H9 (cell line): ENCODE results near the gene XCR1. TPM values are rescaled to one million over a fixed set of nuclear protein-coding genes. Genes with fewer than 3 reads are reported as not detected.

Experiments
- DNase-seq: peaks from one replicate; pipeline ENCODE4 v3.0.0-alpha.2; 2017
- H2AFZ ChIP-seq: one replicate; pipeline ENCODE4 v1.6.1; 2013; ENCODE audit warnings: mild to moderate bottlenecking, low read length, control low read depth, moderate library complexity
- H2AK5ac ChIP-seq: 2 replicates; pipeline ENCODE4 v1.6.1; 2013; ENCODE audit warnings: low read length, control low read depth, mixed read lengths; ENCODE audit not compliant: insufficient read length
- H2BK120ac ChIP-seq: one replicate; pipeline ENCODE4 v1.6.1; 2013; ENCODE audit warnings: low read depth, mild to moderate bottlenecking, low read length, control low read depth, inconsistent platforms; ENCODE audit not compliant: poor library complexity, severe bottlenecking
- H2BK12ac ChIP-seq: 2 replicates; pipeline ENCODE4 v1.6.1; 2013; ENCODE audit warnings: low read length, control low read depth, mixed read lengths, low read depth; ENCODE audit not compliant: insufficient read length
- H2BK15ac ChIP-seq: 2 replicates; pipeline ENCODE4 v1.6.1; 2013; ENCODE audit warnings: low read depth, low read length, control low read depth
- H2BK20ac ChIP-seq: one replicate; pipeline ENCODE4 v1.6.1; 2013; ENCODE audit warnings: low read depth, mild to moderate bottlenecking, low read length, control low read depth, inconsistent platforms; ENCODE audit not compliant: poor library complexity, severe bottlenecking
- H2BK5ac ChIP-seq: 2 replicates; pipeline ENCODE4 v1.6.1; 2013; ENCODE audit warnings: low read length, control low read depth, mixed read lengths; ENCODE audit not compliant: insufficient read length
- H3K14ac ChIP-seq: 2 replicates; pipeline ENCODE4 v1.6.1; 2013; ENCODE audit warnings: low read length, control low read depth; ENCODE audit not compliant: insufficient read depth
- H3K18ac ChIP-seq: 2 replicates; pipeline ENCODE4 v1.6.1; 2013; ENCODE audit warnings: low read depth, mild to moderate bottlenecking, mixed read lengths, low read length, control low read depth; ENCODE audit not compliant: insufficient read length
- H3K23ac ChIP-seq: 2 replicates; pipeline ENCODE4 v1.6.1; 2013; ENCODE audit warnings: low read length, control low read depth, mixed read lengths, low read depth; ENCODE audit not compliant: insufficient read length
- H3K23me2 ChIP-seq: 2 replicates; pipeline ENCODE4 v1.6.1; 2013; ENCODE audit warnings: low read depth, mild to moderate bottlenecking, mixed read lengths, low read length, control low read depth; ENCODE audit not compliant: insufficient read length, poor library complexity, severe bottlenecking
- H3K27ac ChIP-seq: 2 replicates; pipeline ENCODE4 v1.5.1; 2013; ENCODE audit warnings: low read length, control low read depth, mixed read lengths, low read depth; ENCODE audit not compliant: insufficient read length
- H3K27me3 ChIP-seq: 2 replicates; pipeline ENCODE4 v1.6.1; 2013; ENCODE audit warnings: low read length, control low read depth, inconsistent platforms; ENCODE audit not compliant: insufficient read depth
- H3K4ac ChIP-seq: 2 replicates; pipeline ENCODE4 v1.6.1; 2013; ENCODE audit warnings: low read depth, mild to moderate bottlenecking, control low read depth, inconsistent platforms, low read length, moderate library complexity
- H3K4me1 ChIP-seq: 2 replicates; pipeline ENCODE4 v1.6.1; 2013; ENCODE audit warnings: low read length, control low read depth, inconsistent platforms; ENCODE audit not compliant: insufficient read depth
- H3K4me2 ChIP-seq: 2 replicates; pipeline ENCODE4 v1.6.1; 2013; ENCODE audit warnings: low read length, control low read depth, mixed read lengths; ENCODE audit not compliant: insufficient read length, insufficient read depth
- H3K56ac ChIP-seq: 2 replicates; pipeline ENCODE4 v1.6.1; 2013; ENCODE audit warnings: low read depth, mild to moderate bottlenecking, mixed read lengths, low read length, control low read depth; ENCODE audit not compliant: insufficient read length
- H3K79me1 ChIP-seq: 2 replicates; pipeline ENCODE4 v1.6.1; 2013; ENCODE audit warnings: low read depth, mild to moderate bottlenecking, moderate library complexity, low read length, control low read depth, inconsistent platforms; ENCODE audit not compliant: insufficient read depth, poor library complexity, severe bottlenecking
- H3K79me2 ChIP-seq: 2 replicates; pipeline ENCODE4 v1.6.1; 2013; ENCODE audit warnings: low read length, control low read depth, inconsistent platforms; ENCODE audit not compliant: insufficient read depth
- H3K9ac ChIP-seq: 2 replicates; pipeline ENCODE4 v1.6.1; 2013; ENCODE audit warnings: low read length, control low read depth, mixed read lengths; ENCODE audit not compliant: insufficient read length; ENCODE audit errors: extremely low read depth
- H3K9me3 ChIP-seq: one replicate; pipeline ENCODE4 v1.6.1; 2013; ENCODE audit warnings: low read depth, low read length, inconsistent platforms; ENCODE audit not compliant: control insufficient read depth
- H3T11ph ChIP-seq: one replicate; pipeline ENCODE4 v1.6.1; 2013; ENCODE audit warnings: mild to moderate bottlenecking, low read length, control low read depth, inconsistent platforms
- H4K20me1 ChIP-seq: one replicate; pipeline ENCODE4 v1.6.1; 2013; ENCODE audit not compliant: control insufficient read depth, insufficient read length, insufficient read depth
- H4K5ac ChIP-seq: 2 replicates; pipeline ENCODE4 v1.6.1; 2013; ENCODE audit warnings: low read depth, mild to moderate bottlenecking, mixed read lengths, low read length, control low read depth; ENCODE audit not compliant: insufficient read length
- H4K8ac ChIP-seq: replicated peaks from 2 replicates; pipeline ENCODE4 v1.6.1; 2013; ENCODE audit warnings: low read length, control low read depth, mixed read lengths, low read depth; ENCODE audit not compliant: insufficient read length
- H4K91ac ChIP-seq: 2 replicates; pipeline ENCODE4 v1.6.1; 2013; ENCODE audit warnings: low read depth, mild to moderate bottlenecking, moderate library complexity, mixed read lengths, low read length, control low read depth; ENCODE audit not compliant: insufficient read length
- H3K27ac Mint-ChIP-seq, 3 experiments: 2 replicates in 2 of 3; 3 replicates in 1 of 3; pipeline ENCODE4 v1.8.0; 2020 to 2021; ENCODE audit warnings: mixed read lengths in 3 of 3, mild to moderate bottlenecking in 1 of 3, moderate library complexity in 1 of 3
- H3K27me3 Mint-ChIP-seq: 2 replicates; pipeline ENCODE4 v1.8.0; 2021; ENCODE audit warnings: low read depth, mild to moderate bottlenecking, moderate library complexity, mixed read lengths
- H3K36me3 Mint-ChIP-seq, 3 experiments: 2 replicates in 2 of 3; 3 replicates in 1 of 3; pipeline ENCODE4 v1.8.0; 2020 to 2021; ENCODE audit warnings: low read depth in 3 of 3, mixed read lengths in 3 of 3; ENCODE audit not compliant: insufficient read depth in 1 of 3
- H3K4me1 Mint-ChIP-seq, 2 experiments: 2 replicates each; pipeline ENCODE4 v1.8.0; 2020; ENCODE audit warnings: mixed read lengths in 2 of 2
- H3K4me3 Mint-ChIP-seq, 2 experiments: 2 replicates in 1 of 2; 3 replicates in 1 of 2; pipeline ENCODE4 v1.8.0; 2020 to 2021; ENCODE audit warnings: mild to moderate bottlenecking in 2 of 2, mixed read lengths in 2 of 2, moderate library complexity in 1 of 2
- H3K9me3 Mint-ChIP-seq, 2 experiments: 2 replicates in 1 of 2; 3 replicates in 1 of 2; pipeline ENCODE4 v1.8.0; 2020; ENCODE audit warnings: mild to moderate bottlenecking in 2 of 2, mixed read lengths in 2 of 2, moderate library complexity in 1 of 2
- CTCF ChIP-seq: fragments of 200-600 bp; sonication (generic); conservative IDR thresholded peaks from 3 replicates; pipeline ENCODE4 v1.8.0; 2021; ENCODE audit warnings: antibody characterized with exemption, mild to moderate bottlenecking
- WGBS: extraction: QIAGEN DNeasy Blood & Tissue Kit; methylation state at CpG from one replicate; pipeline ENCODE4 v1.1.7; 2013; ENCODE audit warnings: missing lambda C conversion rate, low lambda C conversion rate, mixed read lengths; ENCODE audit not compliant: insufficient read length; ENCODE audit errors: extremely low coverage; 5-methylcytosine and 5-hydroxymethylcytosine counted together
- total RNA-seq: library from RNA; stranded (reverse); gene quantifications from 2 replicates; pipeline ENCODE4 v1.2.1, GENCODE V29; 2021

The XCR1 gene
- total RNA-seq, 1 experiment from 2014 or later = not detected

GRCh38 chr3:46025139-46025538 lies 2.1 kb downstream of the XCR1 start:
- Histone ChIP-seq H2BK5ac (no peak overlapping the region), H3K18ac (no peak overlapping the region), H3K23ac (no peak overlapping the region), H3K27me3 (no peaks in the 10 kb centered on the region), H3T11ph (no peak overlapping the region), H3K9me3 (peaks cover 8% of the 10 kb centered on the region), H2AFZ (no peak overlapping the region), H3K4me1 (no peaks in the 10 kb centered on the region), H4K20me1 (no peaks in the 10 kb centered on the region), H3K14ac (no peak overlapping the region), H2AK5ac (no peak overlapping the region), H3K23me2 (no peaks in the 10 kb centered on the region), H3K4ac (no peak overlapping the region), H3K4me2 (no peak overlapping the region), H2BK120ac (no peak overlapping the region), H2BK12ac (no peak overlapping the region), H3K27ac (no peak overlapping the region), H2BK20ac (no peak overlapping the region), H4K5ac (no peak overlapping the region), H3K79me1 (no peaks in the 10 kb centered on the region), H4K91ac (no peak overlapping the region), H3K9ac (no peak overlapping the region), H4K8ac (no peak overlapping the region), H3K79me2 (no peaks in the 10 kb centered on the region), H2BK15ac (no peak overlapping the region), H3K56ac (no peak overlapping the region)
- Mint-ChIP-seq H3K27ac (no peak overlapping the region), H3K36me3 (peaks cover 0 to 8% (median 6%) of the 10 kb centered on the region in 3 experiments; a peak in 6 of 7 replicates), H3K9me3 (peaks cover 16 to 17% of the 10 kb centered on the region in 2 experiments), H3K4me1 (peaks cover 0 to 4% of the 10 kb centered on the region in 2 experiments; a peak in 1 of 4 replicates), H3K4me3 (no peak overlapping the region), H3K27me3 (peaks cover 3% of the 10 kb centered on the region; the same call in 1 of the 2 replicates)
- no CpG with 5 or more reads among the region's 1 CpG for WGBS
- no peak for DNase-seq
- TF ChIP-seq CTCF = no peak
